ENCODE results near the gene ZBTB16.

Gene ZBTB16

GRCh38 chr11:114075891-114076441, 16.5 kb downstream of the ZBTB16 start (continued):
- TF ChIP-seq ZNF639 (tag by site-specific recombination; IDR thresholded peaks at IDR 0.05): no peak
- no peak for TF ChIP-seq BCL11A (tag by site-specific recombination; IDR thresholded peaks at IDR 0.05; ENCODE audit: low read depth)
- TF ChIP-seq ZNF560 (tag by site-specific recombination; IDR thresholded peaks at IDR 0.05; ENCODE audit: borderline replicate concordance): no peak
- no peak for TF ChIP-seq ZNF248 (tag by site-specific recombination; IDR thresholded peaks at IDR 0.05)
- TF ChIP-seq ZFP41 (tag by site-specific recombination; IDR thresholded peaks at IDR 0.05; ENCODE audit: borderline replicate concordance): no peak
- TF ChIP-seq ZNF580 (tag by site-specific recombination; IDR thresholded peaks at IDR 0.05): no peak
- TF ChIP-seq ZNF16 (tag by site-specific recombination; IDR thresholded peaks at IDR 0.05; ENCODE audit: low read depth): no peak
- TF ChIP-seq OVOL3 (tag by site-specific recombination; IDR thresholded peaks at IDR 0.05): no peak
- TF ChIP-seq PRDM1 (tag by site-specific recombination; IDR thresholded peaks at IDR 0.05): peak; percentile 68; the same call in 1 of the 2 replicates
- TF ChIP-seq ZNF398 (tag by site-specific recombination; IDR thresholded peaks at IDR 0.05): no peak
- no peak for TF ChIP-seq ZNF24 (tag by site-specific recombination; IDR thresholded peaks at IDR 0.05)
- TF ChIP-seq ZNF544 (tag by site-specific recombination; IDR thresholded peaks at IDR 0.05): no peak
- TF ChIP-seq ZBTB20 (tag by site-specific recombination; IDR thresholded peaks at IDR 0.05): peak; percentile 36; the same call in 1 of the 2 replicates
- no peak for TF ChIP-seq KLF8 (tag by site-specific recombination; IDR thresholded peaks at IDR 0.05)
- TF ChIP-seq ZNF18 (tag by site-specific recombination; IDR thresholded peaks at IDR 0.05): no peak
- no peak for TF ChIP-seq IKZF3 (tag by site-specific recombination; IDR thresholded peaks at IDR 0.05)
- 0 out of 2 replicates have a peak, but pooled peaks have one; percentile 7 for TF ChIP-seq PRDM10 (tag by site-specific recombination; IDR thresholded peaks at IDR 0.05)
- no peak for TF ChIP-seq PRDM2 (tag by site-specific recombination; IDR thresholded peaks at IDR 0.05; ENCODE audit: borderline replicate concordance)
- TF ChIP-seq ZNF707 (tag by site-specific recombination; IDR thresholded peaks at IDR 0.05): no peak
- no peak for TF ChIP-seq ZSCAN30 (tag by site-specific recombination; IDR thresholded peaks at IDR 0.05)
- TF ChIP-seq ZNF830 (tag by site-specific recombination; IDR thresholded peaks at IDR 0.05; ENCODE audit: low read depth): no peak
- no peak for TF ChIP-seq ZNF473 (tag by site-specific recombination; IDR thresholded peaks at IDR 0.05)
- TF ChIP-seq ZNF658 (tag by site-specific recombination; IDR thresholded peaks at IDR 0.05): no peak
- TF ChIP-seq SP7 (tag by site-specific recombination; IDR thresholded peaks at IDR 0.05): no peak
- no peak for TF ChIP-seq SCRT1 (tag by site-specific recombination; IDR thresholded peaks at IDR 0.05; ENCODE audit: borderline replicate concordance)
- TF ChIP-seq ZNF626 (tag by site-specific recombination; IDR thresholded peaks at IDR 0.05): no peak

Data from HEK293 (cell line).